Measurements from ENCODE around the gene CIB4.

CIB4 gene

DNA sequence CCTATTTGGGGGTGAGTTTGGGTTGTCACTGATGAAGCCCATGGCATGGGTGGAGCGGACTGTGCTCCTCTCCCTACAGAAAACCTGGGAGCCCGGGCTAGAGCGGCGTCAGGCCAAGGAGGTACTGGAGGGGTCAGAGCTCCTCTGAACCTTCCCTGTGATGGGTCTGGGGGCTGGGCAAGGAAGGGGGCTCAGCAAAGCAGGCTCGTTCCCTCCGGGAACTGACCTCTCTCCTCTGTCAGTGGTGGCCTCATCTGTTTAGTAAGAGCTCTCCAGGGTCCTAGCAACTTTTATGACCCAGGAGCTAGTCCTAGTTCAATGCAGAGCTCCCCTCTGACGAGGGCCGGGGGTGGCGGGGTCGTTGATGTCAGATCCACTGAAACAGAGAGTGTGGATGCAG, 100.9 kb downstream of the CIB4 start:
- DNase-seq: no peak

DNA sequence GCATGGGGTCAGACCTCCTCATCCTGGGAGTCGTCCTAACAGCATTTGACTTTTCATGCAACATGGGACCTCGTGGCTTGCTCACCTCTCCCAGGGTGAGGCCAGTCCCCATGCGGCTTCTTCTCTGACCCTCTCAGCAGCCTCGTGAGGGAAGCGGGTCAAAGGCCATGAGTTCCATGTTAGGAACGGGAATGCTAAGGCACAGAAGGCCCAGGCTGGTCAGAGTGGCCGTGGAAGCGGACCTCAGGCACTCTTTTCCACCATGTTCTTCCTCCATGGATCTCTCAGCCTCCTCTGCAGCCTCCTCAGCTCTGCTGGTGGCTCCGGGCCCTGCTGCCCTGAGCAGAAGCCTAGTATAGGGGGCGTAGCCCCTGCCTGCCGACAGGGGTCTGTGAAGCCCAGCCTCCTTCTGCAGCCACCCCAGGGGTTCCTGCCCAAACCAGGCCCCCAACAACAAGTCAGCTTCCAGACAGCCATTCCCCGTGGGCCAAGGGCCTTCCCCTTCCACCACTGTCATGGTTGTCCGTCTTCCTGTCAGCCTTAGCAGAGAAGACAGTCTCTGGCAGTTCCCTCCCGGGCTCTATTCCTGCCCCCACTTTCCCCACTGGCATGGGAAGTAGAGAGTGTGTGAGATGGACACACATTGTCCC, 103.2 kb downstream of the CIB4 start:
- no peak for DNase-seq

DNA sequence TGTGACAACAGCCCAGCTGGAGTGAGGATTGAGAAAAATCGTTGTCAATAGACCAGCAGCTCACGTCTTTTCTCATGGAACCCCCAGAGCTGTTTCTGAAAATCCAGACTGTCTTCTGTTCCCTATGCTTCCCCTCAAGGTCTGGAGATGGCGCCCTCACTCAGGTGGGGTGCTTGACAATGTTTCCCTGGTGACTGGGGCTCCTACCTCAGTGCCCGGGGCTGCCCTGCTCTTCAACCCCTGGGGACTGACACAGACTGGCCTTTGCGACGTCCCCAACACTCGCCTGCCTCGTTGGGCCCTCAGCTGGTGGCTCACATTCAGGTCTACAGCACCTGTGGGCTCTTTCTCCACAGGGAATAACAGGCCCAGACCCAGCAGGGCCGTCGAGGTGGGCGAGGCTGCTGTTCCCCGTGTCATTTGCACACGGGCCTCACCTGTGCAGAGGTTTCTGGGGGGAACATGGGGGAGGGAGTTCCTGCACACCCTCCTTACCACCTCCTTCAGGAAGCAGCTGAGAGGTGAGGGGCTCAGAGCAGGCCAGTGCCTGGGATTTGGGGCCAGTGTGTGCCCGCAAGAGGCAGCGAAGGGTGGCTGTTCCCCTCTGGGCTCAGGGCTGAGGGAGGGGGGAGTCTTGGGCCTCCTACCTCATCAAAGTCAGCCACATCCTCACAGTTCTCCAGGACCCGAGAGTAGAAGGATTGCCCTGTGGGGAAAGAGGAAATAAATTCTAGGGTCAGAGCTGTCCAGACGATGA, 103.9 kb downstream of the CIB4 start:
- DNase-seq: no peak

DNA sequence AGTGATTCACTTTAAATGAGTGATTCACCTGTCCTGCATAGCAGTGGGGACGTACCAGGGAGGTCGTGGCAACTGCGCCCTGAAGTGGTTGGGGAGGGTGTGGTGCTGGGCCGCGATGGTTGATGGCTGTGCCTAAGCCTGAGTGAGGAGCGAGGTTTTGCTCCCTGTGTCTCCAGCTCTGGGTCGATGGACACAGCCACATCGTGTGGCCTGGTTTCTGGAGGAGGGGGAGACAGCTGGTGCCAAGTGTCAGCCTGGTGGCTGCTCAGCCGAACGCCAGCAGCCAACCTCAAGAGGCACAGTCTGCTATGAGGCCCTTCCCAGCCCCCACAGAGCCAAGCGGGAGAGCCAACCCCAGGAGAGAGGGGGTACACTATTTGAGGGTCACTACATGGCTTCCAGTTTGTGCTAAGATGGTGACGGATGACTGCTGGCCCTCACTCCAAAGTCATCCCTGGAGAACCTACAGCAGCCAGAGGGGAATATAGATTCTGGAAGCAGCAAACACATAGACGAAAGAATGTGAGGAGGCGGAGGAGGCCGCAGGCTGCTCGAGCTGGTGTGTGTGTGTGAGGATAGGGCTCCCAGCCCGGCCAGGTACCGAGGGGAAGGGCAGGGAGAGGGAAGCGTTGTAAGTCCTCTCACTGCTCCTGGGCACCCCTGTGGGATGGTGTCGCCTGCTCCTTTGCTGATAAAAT, 104.6 kb downstream of the CIB4 start:
- no peak for DNase-seq

DNA sequence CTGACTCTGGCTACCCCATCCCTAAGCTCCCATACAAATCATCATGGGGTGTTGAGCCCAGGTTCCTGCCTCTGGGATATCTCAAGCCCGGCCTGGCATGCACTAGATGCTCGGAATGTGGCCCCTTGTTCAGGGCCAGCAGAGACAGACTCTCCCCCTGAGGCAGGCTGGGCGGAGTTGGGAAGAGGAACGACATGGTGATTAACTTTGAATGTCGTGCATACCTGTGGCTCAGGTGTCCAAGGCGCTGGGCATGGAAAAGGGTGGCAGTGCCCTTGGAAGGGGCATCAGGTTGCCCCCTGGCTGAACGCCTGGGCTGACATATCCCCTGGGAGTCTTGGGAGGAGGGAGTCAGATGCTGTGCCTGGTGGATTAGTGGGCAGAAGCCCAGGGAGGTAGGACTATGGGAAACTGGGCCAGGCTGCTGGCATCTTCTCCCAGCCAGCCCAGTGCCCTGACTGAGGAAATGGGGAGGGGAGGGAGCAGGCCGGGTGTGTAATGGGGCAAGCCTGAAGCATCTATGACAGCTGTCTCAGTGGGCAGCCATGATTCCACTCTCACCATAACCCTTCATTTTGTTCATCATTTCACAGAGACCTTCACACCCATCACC, 105.4 kb downstream of the CIB4 start:
- DNase-seq: no peak

DNA sequence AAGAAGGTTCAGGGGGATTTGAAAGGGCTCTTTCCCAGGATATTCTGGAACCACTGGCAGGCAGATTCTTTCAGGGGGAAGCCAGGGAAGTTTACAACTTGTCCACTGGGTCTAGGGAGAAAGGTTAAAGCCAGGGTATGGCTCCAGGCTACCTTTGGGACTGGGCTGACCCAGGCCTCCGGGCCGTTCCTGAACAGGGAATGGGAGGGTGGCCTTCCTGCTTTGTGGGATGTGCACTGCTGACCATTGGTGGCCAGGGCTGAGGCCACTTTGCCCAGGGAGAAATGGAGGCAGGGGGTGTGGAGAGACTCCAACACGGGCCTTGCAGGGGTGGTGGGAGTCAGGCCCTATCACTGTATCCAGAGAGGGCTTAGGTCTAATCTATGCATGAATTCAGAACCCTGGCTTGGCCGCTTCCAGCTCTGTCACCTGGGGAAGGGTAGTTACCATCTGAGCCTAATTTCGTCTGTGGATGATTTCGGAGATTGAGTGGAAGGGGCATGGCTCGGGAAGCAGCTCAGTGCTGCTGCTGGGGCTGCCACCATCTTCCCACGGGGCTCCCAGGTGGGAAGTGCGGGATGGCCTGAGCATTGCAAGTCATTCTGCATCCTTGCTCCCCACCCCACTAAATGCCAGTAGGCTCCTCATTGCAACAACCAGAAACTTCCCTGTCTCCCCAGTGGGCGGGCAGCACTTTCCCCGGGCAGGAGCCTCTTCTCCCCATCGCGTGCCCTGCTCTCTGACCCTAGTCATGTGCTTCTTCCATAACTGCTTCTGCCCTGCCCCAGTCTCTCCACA, 106.1 kb downstream of the CIB4 start:
- no peak for DNase-seq

DNA sequence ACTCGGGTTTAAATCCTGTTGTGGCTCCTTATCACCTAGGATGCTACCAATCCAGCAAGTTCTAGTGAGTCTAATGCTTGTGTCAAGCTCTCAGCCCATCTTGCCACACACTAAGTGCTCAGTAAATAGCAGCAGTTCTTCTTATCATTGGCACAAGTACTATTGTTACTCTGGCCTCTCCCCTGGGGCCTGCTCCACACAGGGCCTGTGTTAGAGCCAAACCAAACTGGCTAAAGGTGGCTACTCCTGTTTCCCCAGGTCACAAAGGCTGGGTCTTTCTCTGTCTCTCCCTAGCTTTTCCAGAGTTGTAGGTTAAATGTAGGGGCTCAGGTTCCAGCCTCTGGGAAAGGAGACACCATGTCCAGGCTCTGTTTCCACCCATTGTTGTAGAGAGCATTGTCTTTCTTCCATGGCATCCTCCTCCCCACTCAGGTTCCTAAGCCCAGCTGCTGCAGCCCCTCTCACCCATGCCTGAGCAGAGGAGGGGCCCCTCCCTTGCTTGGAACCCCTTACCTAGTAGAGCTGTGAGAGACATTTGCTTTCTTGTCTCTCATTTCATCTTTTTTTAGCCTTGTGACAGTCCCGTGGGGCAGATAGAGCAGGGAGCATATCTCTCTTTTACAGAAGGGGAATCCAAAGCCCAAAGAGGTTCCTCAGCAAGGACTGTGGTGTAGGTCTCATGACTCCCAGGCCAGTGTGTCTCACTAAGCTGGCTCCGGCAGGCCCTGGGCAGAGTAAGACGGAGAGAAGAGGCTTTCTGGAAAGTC, 106.9 kb downstream of the CIB4 start:
- no peak for DNase-seq

DNA sequence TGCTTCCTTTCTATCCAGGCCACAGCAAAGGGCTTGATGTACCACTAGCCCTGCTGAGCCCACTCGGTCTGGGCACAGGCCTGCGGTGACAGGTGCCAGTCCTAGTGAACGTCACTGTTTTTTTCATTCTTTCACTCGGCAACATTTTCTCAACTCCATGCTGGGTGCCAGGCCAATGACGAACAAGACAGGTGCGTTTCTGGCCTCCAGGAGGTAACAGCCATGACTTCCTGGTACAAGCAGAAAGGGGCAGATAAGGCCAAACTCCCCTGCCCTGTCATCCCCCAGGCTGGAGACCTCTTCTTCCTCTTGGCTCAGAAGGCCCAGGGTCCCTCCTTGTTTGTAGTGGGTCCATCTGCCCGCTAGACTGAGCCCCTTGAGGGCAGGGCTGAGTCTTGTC, 107.5 kb downstream of the CIB4 start:
- no peak for DNase-seq

DNA sequence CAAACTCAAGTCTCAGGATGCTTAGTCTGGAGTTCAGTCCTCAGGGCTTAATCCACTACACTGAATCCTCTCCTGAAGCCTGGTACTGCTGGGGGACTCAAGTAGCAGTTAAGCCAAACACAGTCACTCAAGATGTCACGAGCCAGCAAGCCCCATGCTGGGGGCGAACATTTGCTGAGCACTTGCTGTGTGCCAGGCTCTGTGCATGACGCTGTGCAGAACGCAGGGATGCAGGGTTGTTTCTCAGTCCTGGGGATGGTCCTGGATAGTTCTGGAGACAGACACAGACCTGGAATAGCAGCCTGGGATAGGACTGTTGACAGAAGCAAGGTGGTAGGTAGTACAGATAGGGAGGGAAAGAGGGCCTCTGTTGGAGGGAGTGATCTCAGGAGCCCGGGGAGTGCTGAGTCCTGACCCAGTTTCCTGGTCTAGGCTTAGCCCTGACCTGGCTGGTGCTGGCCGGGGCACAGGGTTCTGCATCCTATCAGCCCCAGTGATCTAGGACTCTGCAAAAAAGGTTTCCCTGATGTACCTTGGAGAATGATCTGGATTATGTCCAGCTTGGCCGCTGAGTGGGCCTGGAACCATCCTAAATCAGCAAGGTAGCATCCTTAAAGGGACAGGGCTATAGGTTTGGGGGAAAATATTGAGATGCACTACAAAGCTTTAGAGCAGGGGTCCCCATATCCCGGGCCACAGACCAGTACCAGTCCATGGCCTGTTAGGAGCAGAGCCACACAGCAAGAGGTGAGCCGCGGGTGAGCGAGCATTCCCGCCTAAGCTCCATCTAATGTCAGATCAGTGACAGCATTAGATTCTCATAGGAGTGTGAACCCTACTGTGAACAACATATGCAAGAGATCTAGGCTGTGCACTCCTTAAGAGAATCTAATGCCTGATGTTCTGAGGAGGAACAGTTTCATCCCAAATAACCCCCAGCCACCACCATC, 108.6 kb downstream of the CIB4 start:
- no peak for DNase-seq

Measured in activated CD4-positive, alpha-beta T cell treated with anti-CD3 and anti-CD28 coated beads, Interleukin-2, amount 50 U/mL, for 1 hour (primary cell).